HG03095 (cell line): ENCODE results near the gene CTSF.
"Not testable (repeated sequence)": the region's sequence is repeated elsewhere in the genome, so short reads cannot be mapped to it uniquely, and the experiment has no call there.

ENCODE experiments used
- ATAC-seq: cut with Tn5 transposase; IDR thresholded peaks from one replicate; pipeline ENCODE4 v1.9.1; 2021; ENCODE audit warnings: moderate library complexity; ENCODE audit not compliant: unreplicated experiment

CTSF gene

GRCh38 chr11:66589996-66590675, 21.7 kb upstream of the CTSF start:
- ATAC-seq: no peak

DNA sequence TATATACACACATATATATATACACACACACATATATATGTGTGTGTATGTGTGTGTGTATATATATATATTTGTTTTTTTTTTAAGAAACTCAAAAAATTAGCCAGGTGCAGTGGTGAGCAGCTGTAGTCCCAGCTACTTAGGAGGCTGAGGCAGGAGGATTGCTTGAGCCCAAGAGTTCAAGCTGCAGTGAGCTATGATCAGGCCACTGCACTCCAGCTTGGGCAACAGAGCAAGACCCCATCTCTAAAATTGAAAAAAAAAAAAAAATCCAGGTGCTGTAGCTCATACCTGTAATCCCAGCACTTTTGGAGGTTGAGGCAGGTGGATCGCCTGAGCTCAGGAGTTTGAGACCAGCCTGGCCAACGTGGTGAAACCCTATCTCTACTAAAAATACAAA, 20.9 kb upstream of the CTSF start:
- not testable (repeated sequence) for ATAC-seq

- no peak for ATAC-seq
These were observed 17.7 kb upstream of the CTSF start for GRCh38 chr11:66586136-66586535.

DNA sequence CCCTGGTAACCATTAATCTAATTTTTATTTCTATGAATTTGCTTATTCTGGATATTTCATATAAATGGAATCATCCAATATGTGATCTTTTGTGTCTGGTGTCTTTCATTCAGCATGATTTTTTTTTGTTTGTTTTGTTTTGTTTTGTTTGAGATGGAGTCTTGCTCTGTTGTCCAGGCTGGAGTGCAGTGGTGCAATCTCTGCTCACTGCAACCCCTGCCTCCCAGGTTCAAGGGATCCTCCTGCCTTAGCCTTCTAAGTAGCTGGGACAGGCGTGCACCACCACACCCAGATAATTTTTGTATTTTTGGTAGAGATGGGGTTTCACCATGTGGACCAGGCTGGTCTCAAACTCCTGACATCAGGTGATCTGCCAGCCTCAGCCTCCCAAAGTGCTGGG, 17.0 kb upstream of the CTSF start:
- ATAC-seq: not testable (repeated sequence)

GRCh38 chr11:66582565-66583147, 14.2 kb upstream of the CTSF start:
- not testable (repeated sequence) for ATAC-seq

- ATAC-seq: no peak
These were observed 12.9 kb upstream of the CTSF start for GRCh38 chr11:66581261-66581660.

DNA sequence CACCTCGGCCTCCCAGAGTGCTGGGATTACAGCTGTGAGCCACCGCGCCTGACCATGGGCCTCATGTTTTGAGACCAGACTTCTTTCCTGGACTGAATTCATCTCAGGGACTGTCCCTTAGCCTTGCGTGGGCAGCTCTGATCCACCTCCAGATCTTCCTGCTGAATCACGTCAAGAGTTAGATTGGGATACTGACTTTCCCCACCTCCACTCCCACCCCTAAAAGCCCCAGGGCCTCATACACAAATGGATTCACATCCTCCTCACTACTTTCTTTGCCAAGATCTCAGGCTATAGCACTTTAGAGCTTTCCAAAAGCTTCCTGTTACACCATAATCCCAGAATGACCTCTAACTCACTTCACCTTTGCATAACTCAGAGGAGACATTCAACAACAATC, 12.4 kb upstream of the CTSF start:
- no peak for ATAC-seq

DNA sequence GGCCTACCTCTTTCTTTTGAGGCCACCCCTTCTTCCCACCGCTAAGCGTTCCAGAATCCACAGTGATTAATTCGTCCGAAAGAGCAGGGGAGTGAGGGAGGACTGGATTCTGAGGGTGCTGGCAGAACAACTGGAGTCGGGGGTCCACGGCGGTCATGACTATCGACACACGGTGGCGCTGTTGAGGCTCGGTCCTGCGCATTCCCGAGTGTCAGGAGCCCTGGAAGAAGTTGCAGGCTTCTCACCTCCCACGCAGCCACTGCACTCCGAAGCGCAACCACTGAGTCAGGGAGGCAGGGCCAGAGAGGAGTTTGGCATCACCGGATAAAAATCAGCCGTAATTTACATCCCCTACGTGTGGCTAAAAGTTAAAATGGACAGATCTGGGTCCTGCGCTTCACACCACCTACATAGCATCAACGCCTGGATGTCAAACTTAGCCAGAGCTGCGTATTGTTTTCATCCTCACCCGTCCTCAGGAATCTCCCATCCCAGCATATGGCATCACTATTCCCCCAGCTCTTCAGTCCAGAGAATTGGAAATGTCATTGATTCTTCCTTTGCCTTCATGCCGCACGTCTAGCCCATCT, 10.7 kb upstream of the CTSF start:
- no peak for ATAC-seq

- ATAC-seq: no peak
These were observed 2.4 kb upstream of the CTSF start for GRCh38 chr11:66570850-66571180.

DNA sequence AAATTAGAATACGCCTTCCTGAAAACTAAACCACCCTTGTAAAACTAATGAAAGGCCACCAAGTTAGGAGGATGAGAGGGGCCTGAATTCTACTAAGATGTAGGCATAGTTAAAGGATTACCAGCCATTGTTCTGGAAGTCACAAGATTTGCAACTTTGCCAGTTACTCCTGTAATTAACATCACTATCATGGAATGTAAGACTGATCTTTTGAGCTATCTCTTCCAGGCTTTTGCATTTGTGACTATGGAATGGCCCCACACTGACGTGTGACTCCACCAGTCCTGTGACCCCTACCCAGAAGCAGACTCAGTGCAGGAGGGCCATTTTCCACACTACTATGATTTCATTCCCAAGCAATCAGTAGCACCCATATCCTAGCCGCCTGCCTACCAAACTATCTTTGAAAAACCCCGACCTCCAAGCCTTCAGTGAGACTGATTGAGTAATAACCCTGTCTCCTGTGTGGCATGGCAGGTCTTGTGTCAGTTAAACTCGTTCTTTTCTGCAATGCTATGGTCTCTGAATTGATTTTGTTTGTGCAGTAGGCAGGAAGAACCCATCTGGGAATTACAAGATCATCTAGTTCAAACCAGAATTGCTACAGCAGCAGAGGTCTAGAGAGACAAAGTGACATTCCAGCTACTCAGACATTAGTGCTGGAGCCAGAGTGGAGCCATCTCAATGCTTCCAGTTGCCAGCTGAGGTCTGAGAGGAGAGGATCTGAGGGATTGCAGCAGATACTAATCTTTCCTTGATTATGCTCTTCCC, 1.9 kb upstream of the CTSF start:
- no peak for ATAC-seq

DNA sequence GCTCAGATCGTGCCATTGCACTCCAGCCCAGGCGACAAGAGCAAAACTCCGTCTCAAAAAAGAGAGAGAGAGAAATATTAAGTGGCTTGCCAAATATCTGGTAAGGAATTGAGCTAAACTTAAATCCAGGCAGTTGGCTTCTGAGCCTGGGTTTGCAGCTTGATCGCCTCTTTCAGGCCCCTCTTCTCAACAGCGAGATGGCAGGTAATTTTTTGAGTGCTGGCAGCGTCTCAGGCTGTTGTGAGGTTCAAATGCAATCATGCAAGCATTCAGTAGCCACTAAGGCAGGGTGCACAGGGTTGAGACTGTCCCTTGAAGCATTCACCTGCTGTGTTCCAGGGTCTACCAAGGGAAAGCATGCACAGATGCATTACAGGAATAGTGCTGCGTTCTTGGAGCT, 670 bp upstream of the CTSF start:
- ATAC-seq: no peak

GRCh38 chr11:66567787-66568123, 651 bp downstream of the CTSF start:
- no peak for ATAC-seq

- no peak for ATAC-seq
These were observed 2.2 kb downstream of the CTSF start for GRCh38 chr11:66566221-66566620.

DNA sequence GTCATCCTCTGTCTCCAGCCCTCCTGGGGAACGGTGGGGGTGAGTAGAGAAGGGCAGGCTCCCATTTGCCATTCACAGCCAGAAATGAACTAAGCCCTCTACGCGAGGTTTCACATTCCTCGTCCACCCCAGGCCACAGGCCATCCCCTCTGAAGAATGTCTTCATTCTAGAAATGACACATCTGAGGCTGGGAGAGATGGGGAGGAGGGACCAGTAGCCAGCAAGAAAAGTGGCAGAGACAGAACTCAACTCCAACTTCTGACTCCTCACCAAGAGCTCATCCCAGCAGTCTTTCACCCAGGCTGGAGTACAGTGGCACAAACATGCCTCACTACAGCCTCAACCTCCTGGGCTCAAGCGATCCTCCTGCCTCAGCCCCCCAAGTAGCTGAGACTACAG, 3.4 kb downstream of the CTSF start:
- no peak for ATAC-seq

GRCh38 chr11:66564538-66564937, 3.9 kb downstream of the CTSF start:
- ATAC-seq: no peak

GRCh38 chr11:66563832-66564231, 4.6 kb downstream of the CTSF start:
- ATAC-seq: no peak

GRCh38 chr11:66562907-66563583, 5.4 kb downstream of the CTSF start:
- no peak for ATAC-seq

DNA sequence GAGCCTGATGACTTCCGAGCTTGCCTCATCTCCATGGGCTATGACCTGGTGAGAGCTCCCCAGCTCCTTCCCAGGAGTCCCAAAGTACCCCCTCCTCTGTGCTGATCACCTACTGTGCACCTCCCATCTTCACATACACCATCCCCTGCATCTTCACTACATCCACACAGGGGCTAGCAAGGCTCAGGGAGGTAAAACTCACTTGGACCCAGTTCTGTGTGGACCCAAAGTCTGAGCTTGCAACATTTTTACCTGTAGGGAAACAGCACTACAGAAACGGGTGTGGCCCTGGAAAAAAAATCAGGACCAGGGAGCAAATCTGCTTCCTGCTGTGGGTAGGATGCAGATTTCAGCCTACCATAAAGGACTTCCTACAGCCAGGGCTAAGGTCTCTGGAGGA, 6.1 kb downstream of the CTSF start:
- ATAC-seq: no peak

DNA sequence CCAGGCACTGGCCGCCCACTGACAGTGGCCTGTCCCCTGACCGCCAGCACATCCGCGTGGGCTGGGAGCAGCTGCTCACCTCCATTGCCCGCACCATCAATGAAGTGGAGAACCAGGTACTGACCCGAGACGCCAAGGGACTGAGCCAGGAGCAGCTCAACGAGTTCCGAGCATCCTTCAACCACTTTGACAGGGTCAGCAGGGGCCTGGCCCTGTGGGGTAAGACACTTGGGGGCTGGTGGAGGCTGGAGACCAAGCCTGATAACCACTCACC, 6.5 kb downstream of the CTSF start:
- no peak for ATAC-seq

- ATAC-seq: no peak
These were observed 7.0 kb downstream of the CTSF start for GRCh38 chr11:66561178-66561974.
